Bronchial epithelial cell (primary cell): ENCODE data around the gene TM2D1. TPM values are rescaled to one million over a fixed set of nuclear protein-coding genes. Genes with fewer than 3 reads are reported as not detected.
"Not testable (repeated sequence)": the region's sequence is repeated elsewhere in the genome, so short reads cannot be mapped to it uniquely, and the experiment has no call there.

Source experiments
- DNase-seq: peaks from one replicate; pipeline ENCODE4 v3.0.0-alpha.2; 2010; ENCODE audit warnings: low read depth
- FAIRE-seq: peaks from 2 replicates; lab custom pipeline; 2011; peaks lifted over from hg19 to GRCh38; lab: Jason Lieb, UNC
- H3K27me3 ChIP-seq: 2 replicates; pipeline ENCODE4 v1.5.1; 2011; ENCODE audit warnings: low read length; ENCODE audit not compliant: control insufficient read depth, insufficient read depth
- H3K36me3 ChIP-seq: 2 replicates; pipeline ENCODE4 v1.5.1; 2011; ENCODE audit warnings: low read length; ENCODE audit not compliant: control insufficient read depth, insufficient read depth
- H3K4me3 ChIP-seq: 2 replicates; pipeline ENCODE4 v1.5.1; 2011; ENCODE audit warnings: mild to moderate bottlenecking, low read depth, low read length, control low read depth
- total RNA-seq: library from RNA; depleted of rRNA; stranded (reverse); fragments of >200 nt; gene quantifications from 2 replicates; pipeline ENCODE4 v1.2.1, GENCODE V29; 2014
- TF ChIP-seq, protein P1 (sequence below): IDR thresholded peaks from 2 replicates; pipeline ENCODE4 v1.5.1; 2011; ENCODE audit warnings: mild to moderate bottlenecking, moderate library complexity, low read length, control low read depth, inconsistent platforms; ENCODE audit not compliant: insufficient read depth, severe bottlenecking

The TM2D1 gene
- total RNA-seq, 1 donor from 2014 or later = 45.5 TPM

DNA sequence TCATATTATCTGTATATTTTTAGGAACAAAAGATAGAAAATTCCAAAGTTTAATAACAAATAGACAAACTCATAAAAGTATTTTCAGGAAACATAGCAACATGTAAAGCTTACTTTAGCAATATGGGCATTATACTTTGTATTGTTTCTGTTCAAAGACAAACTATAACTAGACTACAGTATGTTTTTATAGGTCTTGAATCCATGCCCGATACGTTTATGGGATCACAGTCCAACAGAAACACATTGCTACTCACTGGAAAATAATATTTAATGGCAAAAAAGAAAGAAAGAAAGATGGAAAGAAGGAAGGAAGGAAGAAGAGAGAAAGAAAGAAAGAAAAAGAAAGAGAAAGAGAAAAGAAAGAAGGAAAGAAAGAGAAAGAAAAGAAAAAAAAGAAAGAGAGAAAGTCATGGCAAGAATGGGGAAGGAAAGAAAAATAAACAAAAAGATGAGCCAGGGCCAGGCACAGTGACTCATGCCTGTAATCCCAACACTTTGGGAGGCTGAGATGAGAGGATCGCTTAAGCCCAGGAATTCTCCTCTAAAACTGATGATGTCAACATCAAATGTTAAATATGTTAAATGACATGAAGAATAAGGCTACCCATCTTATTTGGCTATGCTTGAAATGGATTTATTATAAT is 32.7 kb downstream of the TM2D1 start:
- no peaks in the 10 kb centered on the region for H3K27me3 ChIP-seq
- peaks cover 1% of the 10 kb centered on the region for H3K36me3 ChIP-seq
- no peak overlapping the region for H3K4me3 ChIP-seq
- TF ChIP-seq, protein P1, sequence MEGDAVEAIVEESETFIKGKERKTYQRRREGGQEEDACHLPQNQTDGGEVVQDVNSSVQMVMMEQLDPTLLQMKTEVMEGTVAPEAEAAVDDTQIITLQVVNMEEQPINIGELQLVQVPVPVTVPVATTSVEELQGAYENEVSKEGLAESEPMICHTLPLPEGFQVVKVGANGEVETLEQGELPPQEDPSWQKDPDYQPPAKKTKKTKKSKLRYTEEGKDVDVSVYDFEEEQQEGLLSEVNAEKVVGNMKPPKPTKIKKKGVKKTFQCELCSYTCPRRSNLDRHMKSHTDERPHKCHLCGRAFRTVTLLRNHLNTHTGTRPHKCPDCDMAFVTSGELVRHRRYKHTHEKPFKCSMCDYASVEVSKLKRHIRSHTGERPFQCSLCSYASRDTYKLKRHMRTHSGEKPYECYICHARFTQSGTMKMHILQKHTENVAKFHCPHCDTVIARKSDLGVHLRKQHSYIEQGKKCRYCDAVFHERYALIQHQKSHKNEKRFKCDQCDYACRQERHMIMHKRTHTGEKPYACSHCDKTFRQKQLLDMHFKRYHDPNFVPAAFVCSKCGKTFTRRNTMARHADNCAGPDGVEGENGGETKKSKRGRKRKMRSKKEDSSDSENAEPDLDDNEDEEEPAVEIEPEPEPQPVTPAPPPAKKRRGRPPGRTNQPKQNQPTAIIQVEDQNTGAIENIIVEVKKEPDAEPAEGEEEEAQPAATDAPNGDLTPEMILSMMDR = no peak
- FAIRE-seq (no peak), DNase-seq (peak; percentile 20)

DNA sequence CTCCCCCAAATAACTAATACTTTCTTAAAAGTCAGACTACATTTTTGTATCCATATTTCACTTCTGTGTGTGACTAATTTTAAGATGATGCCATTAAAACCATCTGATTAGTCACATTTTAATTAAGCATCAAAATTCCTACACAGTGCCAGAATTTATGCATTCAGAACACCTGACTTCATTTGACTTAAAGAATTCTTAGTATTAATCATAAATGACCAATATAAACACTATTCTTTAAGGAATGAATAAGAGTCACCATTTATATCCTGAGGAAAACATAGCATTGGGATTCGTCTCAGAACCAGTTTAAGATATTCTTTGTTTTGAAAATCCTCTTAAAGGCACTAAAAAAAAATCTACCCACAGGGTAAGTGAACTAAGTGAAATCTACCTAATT is 37.0 kb downstream of the TM2D1 start:
- Histone ChIP-seq H3K27me3 (no peaks in the 10 kb centered on the region), H3K4me3 (no peak overlapping the region), H3K36me3 (peaks cover 2% of the 10 kb centered on the region)
- TF ChIP-seq, protein P1 = no peak
- DNase-seq (peak; percentile 85), FAIRE-seq (no peak)

DNA sequence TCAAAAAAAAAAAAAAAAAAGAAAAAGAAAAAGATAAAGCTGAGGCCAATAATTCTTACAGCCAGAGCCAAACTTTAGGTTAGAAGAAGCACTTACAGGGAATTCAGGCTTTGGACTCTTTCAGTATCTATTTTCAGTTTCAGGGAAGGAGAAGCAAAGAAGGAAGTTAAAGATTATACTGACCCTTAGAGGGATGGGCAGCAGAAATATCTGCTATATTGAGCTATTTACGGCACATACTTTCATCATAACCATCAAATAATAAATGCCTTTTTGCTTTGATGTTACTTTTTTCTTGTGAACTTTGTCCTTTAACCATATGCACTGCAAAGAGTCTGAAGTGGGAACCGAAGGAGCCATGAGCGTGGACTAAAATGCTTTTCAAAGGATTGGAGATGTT is 42.0 kb downstream of the TM2D1 start:
- DNase-seq (no peak), FAIRE-seq (no peak)
- H3K4me3 ChIP-seq = no peak overlapping the region
- H3K36me3 ChIP-seq = peaks cover 1% of the 10 kb centered on the region
- no peaks in the 10 kb centered on the region for H3K27me3 ChIP-seq
- TF ChIP-seq, protein P1 = no peak

DNA sequence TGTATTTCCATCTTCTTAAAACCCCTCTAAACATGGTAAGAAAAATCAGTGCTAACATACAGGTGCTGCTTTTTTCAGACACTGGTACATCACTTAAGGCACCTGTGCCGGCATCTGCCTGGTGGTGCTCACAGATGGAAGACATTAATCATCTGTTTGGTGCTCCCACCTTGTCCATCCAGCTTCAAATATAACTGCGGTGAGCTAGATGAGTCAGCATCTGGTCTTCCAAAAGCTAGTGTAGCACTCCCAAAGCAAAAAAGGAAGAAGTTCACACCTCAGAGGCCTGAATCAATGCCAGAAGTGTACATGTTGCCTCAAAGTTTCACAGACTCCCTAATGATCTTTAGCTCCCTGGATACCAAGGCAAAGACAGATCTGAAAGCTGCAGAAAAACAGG is 44.4 kb downstream of the TM2D1 start:
- Histone ChIP-seq H3K27me3 (no peaks in the 10 kb centered on the region), H3K4me3 (no peak overlapping the region), H3K36me3 (no peaks in the 10 kb centered on the region)
- DNase-seq = no peak
- TF ChIP-seq, protein P1 = no peak
- FAIRE-seq = no peak

DNA sequence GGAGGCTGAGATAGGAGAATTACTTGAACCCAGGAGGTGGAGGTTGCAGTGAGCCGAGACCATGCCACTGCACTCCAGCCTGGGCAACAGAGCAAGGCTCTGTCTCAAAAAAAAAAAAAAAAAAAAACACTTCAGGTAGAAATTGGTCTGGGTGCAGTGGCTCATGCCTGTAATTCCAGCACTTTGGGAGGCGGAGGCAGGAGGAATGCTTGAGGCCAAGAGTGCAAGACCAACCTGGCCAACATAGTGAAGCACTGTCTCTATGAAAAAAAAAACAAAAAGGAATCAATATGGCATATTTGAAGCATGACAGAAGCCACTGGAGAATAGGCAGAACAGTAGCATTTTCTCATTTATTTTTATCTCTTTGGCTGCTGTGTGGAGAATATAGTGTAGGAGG is 48.1 kb downstream of the TM2D1 start:
- not testable (repeated sequence) for DNase-seq, H3K4me3 ChIP-seq, H3K36me3 ChIP-seq, FAIRE-seq, H3K27me3 ChIP-seq

DNA sequence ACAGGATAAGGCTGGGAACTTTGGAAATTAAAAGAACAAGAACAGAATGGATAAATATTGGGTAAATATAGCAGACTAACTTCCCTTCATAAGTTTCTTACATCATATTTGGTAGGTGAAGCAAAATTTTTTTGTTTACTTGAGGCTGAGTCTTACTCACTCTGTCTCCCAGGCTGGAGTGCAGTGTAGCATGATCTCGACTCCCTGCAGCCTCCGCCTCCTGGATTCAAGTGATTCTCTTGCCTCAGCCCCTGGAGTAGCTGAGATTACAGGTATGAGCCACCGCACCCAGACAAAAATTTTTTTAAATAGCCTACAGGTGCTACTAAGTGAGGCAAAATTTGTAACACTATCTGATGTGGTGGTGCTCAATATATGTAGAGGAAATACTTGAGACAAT is 50.7 kb downstream of the TM2D1 start:
- peak; percentile 64 for FAIRE-seq
- no peaks in the 10 kb centered on the region for H3K36me3 ChIP-seq
- TF ChIP-seq, protein P1 = no peak
- no peaks in the 10 kb centered on the region for H3K27me3 ChIP-seq
- H3K4me3 ChIP-seq = no peak overlapping the region
- DNase-seq = peak; percentile 78
